Activated naive CD4-positive, alpha-beta T cell (primary cell): ENCODE data around the gene TSPAN18.

Experiments
- DNase-seq, 4 experiments: peaks; one replicate each; lab custom pipeline; 2025; lab: John Stamatoyannopoulos, UW

TSPAN18 gene

DNA sequence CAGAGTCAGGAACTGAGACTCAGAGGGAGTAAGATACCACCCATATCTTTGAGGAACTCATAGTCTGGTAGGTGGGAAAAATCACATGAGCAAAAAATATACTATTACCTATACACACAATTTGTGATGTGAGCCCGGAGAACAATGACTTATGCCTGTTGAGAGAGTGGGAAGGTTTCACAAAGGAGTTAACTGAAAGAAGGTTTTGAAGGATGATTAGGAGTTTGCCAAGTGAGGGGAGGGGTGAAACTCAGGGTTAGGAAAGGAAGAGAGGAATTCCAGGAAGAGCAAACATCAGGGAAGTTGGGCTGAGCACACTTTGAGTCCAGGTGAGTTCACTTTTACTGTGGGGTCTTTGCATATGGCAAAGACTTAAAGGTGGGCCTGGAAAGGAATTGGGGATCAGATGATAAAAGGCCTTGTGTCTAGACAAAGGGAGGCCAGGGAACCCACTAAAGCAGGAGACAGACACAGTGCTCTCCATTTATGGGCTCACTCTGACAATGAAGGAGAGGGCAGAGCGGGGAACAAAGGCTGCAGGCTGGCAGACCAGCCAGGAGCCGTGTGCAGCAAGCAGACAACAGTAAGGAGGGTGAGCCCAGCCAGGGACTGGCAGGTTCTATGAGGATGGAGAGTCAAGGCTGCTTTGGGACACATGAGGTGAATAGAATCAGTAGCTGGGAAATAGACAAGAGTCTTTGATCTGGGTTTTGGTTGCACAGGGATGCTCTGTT is 33.1 kb downstream of the TSPAN18 start:
- no peak for DNase-seq

DNA sequence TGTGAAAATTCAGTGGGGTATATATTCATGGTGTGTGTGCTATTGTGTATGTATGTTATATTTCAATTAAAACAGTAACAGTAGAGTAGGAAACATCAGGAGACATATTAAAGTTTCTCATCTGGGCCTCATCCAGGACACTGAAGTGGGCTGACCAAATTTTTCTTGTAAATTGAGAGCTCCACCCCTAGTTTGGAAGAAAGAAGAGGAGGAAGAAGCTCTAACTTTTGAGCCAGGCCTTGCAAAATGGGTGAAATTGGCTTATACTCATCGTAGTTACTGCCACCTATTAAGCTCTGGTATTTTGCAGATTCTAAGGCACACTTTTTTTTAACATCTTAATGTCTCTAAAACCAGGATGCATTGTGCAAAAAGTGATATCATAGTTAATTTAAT is 33.7 kb downstream of the TSPAN18 start:
- no peak for DNase-seq

DNA sequence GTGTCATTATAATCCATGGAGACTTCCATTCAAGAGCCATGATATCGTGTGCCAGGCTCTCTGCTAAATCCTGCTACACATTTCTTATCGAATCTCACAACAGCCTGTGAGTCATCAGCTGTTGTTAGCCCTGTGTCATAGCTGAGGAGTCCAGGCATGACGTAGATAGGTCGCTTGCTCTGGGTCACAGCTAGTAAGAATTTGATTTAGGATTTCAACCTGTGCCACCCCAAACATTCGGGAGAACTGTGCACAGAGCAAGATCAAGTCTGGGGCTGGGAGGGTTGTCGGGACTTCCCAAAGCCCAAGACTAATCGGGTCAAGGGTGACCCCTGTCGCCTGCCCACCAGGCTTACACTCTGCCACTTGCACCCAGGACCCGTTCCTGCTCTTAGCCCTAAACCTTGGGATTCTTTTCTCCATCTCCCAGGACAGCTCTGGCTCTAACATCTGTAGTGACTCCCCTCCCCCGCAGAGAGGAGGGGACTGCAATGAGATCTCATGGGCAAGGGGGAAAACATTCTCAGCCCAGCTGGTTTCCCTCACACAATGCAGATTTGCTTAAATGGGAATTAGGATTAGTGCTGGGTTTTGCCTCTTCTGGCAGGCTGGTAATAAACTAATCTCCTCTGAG is 34.3 kb downstream of the TSPAN18 start:
- no peak for DNase-seq

DNA sequence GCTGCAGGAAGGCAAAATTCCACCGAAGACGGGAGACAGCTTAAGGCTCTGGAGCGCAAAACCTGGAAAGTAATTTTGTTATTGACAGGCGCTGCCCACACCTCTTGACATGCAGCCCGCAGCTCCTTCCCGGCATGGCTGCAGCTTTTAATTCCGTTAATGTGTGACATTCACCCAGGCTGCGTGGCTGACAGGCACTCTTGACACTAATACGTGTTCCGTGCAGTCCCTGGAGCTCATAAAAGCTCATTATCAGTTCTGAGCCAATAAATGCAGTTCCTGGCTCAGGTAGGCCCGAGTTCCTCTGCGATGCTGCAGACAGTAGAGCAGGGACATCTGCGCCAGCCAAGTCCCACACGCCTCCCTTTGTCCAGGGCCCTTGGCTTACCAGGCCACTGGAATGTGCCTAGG is 34.8 kb downstream of the TSPAN18 start:
- DNase-seq, result no peak

DNA sequence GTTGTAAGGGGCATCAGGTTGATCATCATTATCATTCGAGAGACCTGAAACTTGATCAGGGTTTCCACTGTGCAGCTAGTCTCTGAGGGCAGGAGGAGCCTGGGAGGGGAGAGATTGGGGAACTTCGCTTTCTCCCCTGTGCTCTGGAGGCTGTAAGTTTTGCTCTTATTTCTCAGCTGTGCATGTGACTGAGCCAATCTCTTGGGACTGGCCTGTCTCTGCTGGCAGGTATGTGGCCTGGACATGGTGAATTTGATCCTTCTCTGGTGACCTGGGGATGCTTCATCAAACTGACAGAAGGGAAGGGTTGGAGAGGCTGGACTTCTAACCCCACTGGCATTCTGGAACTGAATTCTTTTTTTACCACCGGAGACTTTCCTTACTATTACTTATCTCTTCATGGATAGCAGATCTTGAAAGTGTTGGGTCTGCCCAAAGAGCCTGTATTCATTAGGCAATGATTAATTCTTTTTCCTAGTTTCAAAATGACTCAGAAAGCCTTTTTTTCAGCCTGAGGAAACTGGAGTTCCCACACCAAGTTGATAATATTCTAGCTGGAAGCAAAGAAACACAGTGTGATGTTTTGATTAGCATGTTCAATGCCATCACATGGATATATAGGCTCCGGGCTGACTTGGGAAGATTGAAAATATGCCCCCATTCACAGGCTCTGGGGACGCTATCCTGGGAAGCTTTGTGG is 36.5 kb downstream of the TSPAN18 start:
- DNase-seq, result no peak

DNA sequence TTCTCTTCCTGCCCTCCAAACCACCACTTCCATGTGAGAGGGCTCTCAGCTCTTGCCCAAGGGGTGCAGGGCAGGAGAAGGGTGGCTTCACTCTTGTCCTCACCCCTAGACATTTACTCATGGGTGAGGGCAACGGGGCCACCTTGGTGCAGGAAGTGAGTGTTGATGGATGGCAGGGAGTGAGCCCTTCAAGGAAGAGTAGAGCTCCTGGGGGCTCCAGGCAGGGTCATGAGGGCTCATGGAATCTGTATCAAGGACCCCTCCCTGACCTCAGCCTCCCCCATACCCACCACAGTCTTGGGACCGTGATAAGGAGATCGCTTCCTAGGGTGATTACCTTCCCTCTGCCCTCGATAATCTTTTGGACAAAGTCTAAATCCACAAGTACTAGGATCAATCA is 37.8 kb downstream of the TSPAN18 start:
- DNase-seq, result no peak

DNA sequence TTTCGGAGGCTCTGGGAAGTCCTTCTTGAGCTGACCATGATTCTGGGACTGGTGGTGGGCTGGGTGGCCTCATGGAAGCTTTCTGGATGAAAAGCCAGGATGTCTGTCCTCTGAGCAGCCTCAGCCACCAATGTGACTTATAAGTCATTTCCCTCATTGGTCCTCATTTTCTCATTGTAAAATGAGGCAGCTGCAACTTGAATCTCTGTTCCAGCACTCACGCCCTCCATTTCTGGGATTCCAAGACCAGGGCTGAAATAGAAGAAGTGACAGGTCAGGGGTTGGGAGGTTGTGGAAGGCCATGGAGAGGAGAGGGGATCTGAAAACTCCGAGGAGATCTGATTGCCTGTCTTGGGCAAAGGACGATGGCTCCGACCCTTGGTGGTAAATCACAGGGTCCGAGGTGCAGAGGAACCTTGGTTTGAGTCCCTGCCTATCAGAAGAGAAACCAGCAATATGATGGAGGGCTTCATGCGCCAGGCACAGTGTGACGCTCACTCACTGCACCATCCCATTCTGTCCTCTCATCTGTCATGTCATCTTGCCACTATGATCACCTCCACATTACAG is 38.3 kb downstream of the TSPAN18 start:
- DNase-seq, result no peak

DNA sequence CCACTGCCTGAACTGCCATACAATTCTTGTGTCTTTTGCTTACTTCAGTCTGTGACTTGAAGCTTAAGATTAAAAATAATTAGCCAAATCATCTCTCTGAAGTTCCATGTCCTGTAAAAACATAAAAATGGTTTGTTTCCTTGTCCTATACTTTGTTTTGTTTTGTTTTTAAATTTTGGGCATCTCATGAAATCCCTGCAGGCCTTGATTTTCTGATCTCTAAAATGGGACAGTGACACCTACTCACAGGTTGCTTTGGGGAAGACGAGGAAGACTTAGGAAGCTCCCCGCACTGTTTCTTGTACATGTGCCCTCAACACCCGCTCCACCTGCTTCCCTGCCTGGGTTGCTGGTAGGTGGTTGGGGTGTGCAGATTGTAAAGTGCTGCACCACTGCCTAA is 38.9 kb downstream of the TSPAN18 start:
- no peak for DNase-seq

DNA sequence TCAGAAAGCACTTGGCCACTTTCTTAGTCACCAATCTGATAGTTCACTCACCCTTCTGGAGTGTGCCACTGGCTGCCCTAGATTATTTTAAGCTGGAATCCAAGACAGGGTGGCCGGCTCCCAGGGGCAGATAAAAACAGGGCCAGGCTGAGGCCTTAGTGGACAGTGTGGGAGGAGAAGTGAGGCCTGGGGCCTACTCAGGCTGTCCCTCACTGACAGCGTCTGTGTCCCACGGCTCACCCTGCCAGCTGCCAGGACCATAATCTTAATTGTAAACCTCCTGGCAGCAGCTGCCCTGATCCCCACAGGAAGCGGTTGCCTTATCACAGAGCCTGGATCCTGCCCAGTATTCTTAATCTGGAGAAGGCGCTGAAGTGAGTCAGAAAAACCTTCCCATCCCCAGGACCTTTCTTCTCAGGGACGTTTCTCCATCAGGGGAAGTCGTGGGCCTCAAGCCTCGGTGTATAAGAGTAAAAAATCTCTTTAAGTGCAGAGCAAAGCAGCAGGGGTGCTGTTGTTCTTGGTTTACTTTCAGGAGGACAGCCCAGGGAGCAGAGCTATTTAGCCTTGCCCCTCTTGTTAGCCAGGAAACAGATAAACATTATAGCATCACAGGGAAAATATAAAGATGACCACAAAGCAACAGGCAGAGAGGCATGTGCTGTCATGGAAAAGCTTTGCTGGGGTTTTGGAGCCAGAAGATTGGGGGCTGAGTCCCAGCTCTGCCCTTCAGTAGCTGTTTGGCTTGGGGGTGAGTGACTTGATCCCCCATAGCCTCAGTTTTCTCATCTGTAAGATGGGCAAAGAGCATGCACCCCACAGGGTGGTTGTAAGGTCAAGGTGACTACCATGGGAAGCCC is 39.6 kb downstream of the TSPAN18 start:
- DNase-seq, result no peak

DNA sequence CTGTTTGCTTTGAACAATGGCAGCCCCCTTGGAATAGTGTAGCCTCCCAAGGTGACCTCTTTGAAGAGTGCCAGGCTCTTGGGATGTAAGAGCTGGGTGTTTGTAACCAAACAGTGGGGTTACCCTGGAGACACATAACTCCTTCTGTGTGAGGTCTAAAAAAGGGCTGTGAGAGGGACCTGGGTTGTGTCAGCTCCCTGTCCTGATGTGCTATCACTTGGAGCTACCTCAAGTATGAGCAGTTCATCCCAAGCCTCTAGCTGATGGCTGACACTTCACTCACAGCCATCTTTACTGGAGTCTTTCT is 40.2 kb downstream of the TSPAN18 start:
- DNase-seq, result no peak

DNA sequence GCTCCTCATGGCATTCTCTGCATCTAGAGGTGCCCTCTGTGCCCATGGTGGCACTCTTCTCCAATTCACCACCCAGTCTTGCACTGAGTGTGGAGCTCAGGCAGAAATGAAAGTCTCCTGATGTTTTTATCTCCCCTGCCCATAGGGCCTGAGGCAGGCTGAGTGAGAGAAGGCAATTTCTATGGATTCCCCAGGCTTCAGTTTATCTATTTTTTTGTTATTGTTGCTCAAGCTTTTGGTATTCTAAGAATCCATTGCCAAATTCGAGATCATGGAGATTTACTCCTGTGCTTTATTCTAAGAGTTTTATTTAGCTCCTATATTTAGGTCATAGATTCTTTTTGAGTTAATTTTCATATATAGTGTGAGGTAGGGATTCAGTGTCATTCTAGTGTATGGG is 40.7 kb downstream of the TSPAN18 start:
- DNase-seq, result no peak

DNA sequence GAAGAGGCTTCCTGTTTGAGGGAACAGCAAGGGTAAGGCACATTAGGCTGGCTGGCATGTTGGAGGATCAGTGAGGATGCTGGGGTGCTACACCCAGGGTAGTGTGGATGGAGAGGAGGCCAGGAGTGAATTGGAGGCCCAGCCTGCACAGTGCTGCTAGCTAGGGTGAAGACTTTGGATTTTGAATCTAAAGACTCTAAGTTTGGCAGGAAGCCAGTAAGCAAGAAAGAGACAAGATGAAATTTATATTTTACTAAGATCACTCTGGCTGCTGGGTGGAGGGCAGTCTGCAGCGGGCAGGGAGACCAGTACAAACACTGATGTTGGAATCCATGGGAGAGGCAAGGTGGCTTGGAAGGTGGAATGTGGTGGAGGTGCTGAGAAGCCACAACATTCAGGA is 43.6 kb downstream of the TSPAN18 start:
- DNase-seq, result no peak

DNA sequence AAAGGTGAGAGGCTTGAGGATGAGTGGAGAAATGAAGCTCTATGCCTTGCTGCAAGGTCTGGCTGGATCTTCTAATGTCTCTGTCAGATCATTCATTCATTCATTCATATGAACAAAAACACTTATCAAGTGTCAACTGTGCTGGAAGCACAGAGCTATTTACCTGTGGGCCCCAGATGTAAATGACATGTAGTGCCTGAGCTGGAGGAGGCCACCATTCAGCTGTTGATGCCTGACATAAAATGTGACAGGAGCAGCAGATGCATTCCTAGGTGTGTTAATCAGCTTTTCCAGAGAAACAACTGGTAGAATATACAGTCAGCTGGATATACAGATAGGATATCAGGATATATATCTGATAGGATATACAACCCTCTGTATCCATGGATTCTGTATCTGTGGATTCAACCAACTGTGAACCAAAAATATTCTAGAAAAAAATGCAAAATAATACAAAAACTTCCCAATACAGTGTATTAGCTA is 44.5 kb downstream of the TSPAN18 start:
- no peak for DNase-seq

DNA sequence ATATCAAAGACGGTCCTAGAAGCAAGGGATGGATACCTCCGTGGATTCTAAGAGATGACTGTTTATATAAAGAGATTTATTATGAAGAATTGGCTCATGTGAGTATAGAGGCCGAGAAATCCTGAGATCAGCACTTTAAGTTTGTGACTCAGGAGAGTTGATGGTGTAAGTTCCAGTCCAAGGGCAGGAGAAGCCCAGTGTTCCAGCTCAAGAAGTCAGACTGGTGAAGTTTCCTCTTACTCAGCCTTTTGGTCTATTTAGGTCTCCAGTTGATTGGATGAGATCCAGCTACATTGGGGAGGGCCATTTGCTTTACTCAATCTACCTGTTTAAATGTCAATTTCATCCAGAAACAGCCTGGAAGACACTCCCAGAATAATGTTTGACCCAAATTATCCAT is 45.1 kb downstream of the TSPAN18 start:
- no peak for DNase-seq

DNA sequence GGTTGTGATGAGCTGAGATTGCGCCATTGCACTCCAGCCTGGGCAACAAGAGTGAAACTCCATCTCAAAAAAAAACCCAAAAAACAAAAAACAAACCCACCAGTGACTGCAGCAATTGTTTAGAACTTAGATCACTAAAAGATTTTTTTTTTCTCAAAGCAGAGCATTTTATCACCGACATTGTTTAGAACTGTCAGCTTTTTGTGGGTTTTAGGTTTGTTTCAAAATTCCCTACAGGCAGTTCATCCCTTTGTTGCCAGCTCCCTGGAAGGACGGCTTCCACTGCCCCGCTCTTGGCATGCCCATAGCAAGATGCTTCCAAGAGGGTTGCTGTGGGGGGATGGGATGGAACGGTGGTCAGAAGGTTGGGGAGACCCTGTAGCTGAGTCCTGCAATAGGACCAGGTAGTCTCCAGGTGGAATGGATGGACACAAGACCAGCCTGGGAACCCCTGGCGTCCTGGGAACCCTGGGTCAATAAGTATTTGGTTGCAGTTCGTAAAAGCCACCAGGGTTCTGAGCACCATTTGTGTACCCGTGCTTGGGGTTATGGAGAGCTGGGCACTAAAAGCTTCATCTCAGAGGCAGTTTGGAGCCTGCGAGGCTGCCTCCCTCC is 46.7 kb downstream of the TSPAN18 start:
- DNase-seq, result no peak

DNA sequence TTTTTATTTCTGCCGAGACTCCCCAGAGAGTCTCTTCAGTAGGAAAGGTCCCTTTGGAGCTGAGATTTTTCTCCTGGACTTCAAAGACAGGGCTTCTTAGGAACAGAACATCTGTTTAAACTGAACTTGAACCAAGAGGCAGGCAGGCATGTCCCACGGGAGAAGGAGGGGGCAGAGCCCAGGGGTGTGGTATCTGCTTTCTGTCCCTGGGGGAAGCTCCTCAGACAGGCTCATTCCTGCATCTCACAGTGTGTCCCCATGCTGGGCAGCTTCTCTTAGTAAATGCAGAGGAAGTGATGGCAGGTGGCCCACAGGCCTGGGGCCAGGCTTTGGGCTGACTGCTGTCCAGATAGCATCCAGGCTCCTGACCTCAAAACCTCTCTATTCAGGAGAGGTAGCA is 47.3 kb downstream of the TSPAN18 start:
- no peak for DNase-seq

DNA sequence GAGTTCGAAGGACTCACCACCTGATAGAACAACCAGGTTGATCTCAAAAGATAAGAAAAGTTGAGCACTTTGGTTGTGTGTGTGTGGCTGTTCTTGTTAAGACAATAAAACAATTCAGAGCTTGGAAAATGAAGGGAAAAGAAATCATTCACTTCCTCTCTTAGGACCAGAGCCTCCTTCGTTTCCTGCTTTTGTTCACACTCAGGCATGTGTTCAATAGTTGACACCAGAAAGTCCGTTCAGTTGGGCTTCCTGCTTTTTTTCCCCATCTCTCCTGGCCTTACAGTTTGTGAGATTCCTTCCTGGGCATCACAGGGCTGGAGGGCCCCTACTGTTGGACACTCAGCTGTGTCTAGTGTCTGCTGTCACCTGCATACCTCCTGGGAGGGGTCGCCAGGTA is 48.0 kb downstream of the TSPAN18 start:
- DNase-seq, result no peak

DNA sequence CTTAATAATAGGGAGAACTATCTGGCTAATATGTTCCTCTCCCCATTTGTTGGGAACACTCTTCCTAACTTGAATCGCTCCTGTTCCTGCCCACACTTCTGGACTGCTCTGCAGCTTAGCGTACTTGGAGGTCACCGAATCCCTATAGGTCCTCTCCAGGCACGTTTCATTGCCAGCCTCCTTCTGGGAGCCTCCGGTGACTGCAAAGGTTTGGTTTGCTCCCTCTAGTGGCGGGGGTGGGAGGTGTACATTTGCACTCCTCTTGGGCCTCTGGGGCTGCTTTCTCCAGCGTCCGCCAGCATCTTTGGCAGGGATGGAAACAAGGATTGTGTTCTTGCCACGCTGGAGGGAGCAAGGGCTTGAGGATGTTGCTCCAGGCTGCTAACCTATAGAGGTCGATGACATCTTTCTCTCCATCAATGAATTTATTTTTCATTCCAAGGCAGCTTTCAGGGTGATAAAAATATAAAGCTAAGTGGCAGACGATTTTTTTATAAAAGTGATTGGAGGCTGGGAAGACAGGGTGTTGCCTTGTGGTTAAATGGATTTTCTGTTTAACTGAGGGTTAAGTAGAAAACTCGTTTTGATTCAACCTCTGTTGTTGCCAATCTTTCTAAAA is 48.7 kb downstream of the TSPAN18 start:
- DNase-seq, result peak; percentile 12 to 41 (median 24)

DNA sequence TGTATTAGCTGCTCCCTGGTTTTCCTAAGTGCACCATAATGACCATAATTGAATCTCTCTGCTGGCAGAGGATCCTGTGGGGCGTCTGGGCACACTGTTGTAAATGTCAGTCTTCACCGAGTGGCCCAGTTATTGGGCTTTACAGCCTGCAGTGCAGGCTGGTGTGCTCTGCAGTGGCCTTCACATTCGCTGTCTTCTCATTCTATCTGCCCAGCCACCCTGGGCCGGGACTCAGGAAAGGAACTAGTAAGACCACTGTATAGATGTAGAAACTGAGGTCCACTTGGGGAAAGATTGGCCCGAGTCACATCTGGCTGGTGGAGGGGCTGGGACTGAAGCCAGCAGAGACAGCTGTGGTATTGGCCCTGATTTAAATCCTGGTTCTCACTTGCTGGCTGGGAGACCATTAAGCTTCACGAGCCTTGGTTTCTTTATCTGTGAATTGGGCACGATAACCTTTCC is 49.3 kb downstream of the TSPAN18 start:
- DNase-seq, result no peak

DNA sequence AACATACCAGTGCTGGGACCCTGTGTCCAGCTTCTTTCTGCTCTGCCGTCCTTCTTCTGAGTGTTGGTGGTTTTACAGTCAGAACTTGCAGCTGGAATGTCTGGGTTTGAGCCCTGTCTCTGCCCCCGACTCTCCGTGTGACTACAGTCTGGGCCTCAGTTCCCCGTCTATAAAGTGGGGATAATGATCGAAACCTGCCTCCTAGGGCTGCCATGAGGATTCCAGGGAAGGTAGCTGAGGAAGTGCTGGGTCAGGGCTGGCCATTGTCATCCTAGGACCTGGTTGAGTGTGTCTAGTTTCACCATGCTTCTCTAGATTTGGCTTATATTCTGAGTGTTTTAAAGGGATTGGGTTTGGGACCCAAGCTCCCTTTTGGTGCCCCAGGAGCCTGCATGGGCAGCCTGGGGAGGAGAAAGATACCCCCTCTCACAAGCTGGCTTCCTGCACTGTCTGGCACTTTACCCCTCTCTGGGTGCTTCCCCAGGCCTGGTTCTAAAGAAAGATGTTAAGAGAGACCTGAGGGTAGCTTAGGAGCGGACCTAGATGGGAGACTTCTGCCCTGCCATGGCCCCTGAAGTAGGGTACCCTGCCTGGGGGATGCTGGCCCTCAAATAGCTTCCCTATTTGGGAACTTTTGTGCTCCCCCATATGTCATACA is 49.9 kb downstream of the TSPAN18 start:
- no peak for DNase-seq
